HCT116 (cell line): ENCODE data around the gene B3GALT2. TPM values are rescaled to one million over a fixed set of nuclear protein-coding genes. Genes with fewer than 3 reads are reported as not detected.

Experiments
- ATAC-seq: fragments of 200-7000 bp; cut with Tn5 transposase; 2 replicates; pipeline ENCODE4 v1.9.1; 2020; ENCODE audit warnings: mild to moderate bottlenecking, moderate library complexity
- BruUV-seq: library from RNA; stranded (reverse); fragments of 400-500 nt; replicated peaks from 2 replicates; lab custom pipeline; 2021; lab: Mats Ljungman, UMichigan
- CTCF ChIA-PET: fragments of 300-600 bp; sonication (Branson Sonifier 250); formaldehyde crosslinking; loops from one replicate; lab custom pipeline; 2021; ENCODE audit warnings: antibody characterized with exemption; lab: Charles Lee
- POLR2A ChIA-PET: fragments of 300-600, 350-600 bp; sonication (Branson Sonifier 250); formaldehyde crosslinking; loops from one replicate; lab custom pipeline; 2021; ENCODE audit warnings: antibody characterized with exemption; lab: Charles Lee
- RAD21 ChIA-PET, 2 experiments: fragments of 300-600 bp; sonication (Branson Sonifier 250); formaldehyde crosslinking; loops; one replicate each; lab custom pipeline; 2023; ENCODE audit warnings: low total read pairs in 2 of 2; ENCODE audit not compliant: uncharacterized antibody in 2 of 2, unreplicated experiment in 2 of 2, low non-redundant PET in 1 of 2; lab: Charles Lee
- DNase-seq: peaks from one replicate; pipeline ENCODE4 v3.0.0-alpha.2; 2010; ENCODE audit warnings: low read depth, low spot score
- H2AFZ ChIP-seq: fragments of 200-600 bp; shearing (Covaris generic), sonication (generic); 2 replicates; pipeline ENCODE4 v1.6.1; 2017; ENCODE audit warnings: low read depth, mixed run types, mixed read lengths, antibody characterized with exemption, low read length; ENCODE audit not compliant: poor library complexity, severe bottlenecking
- H3K27ac ChIP-seq: 2 replicates; pipeline ENCODE4 v1.5.1; 2012; ENCODE audit warnings: low read depth, low read length
- H3K27me3 ChIP-seq: fragments of 200-600 bp; sonication (generic); 2 replicates; pipeline ENCODE4 v1.6.1; 2016; ENCODE audit warnings: mixed run types, low read length, mixed read lengths; ENCODE audit not compliant: insufficient read depth
- H3K36me3 ChIP-seq, 2 experiments: fragments of 200-500 bp in 1 of 2; fragments of 200-600 bp in 1 of 2; sonication (Bioruptor generic) in 1 of 2; sonication (generic) in 1 of 2; 2 replicates each; pipeline versions ENCODE4 v1.5.1 to v1.6.1; 2014 to 2016; ENCODE audit warnings: low read length in 2 of 2, inconsistent platforms in 1 of 2, mixed read lengths in 1 of 2, mixed run types in 1 of 2; ENCODE audit not compliant: insufficient read depth in 2 of 2, control insufficient read depth in 1 of 2
- H3K4me1 ChIP-seq, 2 experiments: fragments of 200-600 bp in 1 of 2; sonication (generic) in 1 of 2; 2 replicates each; pipeline versions ENCODE4 v1.5.1 to v1.6.1; 2012 to 2017; ENCODE audit warnings: low read length in 2 of 2, inconsistent platforms in 1 of 2, mild to moderate bottlenecking in 1 of 2, mixed read lengths in 1 of 2, mixed run types in 1 of 2, moderate library complexity in 1 of 2; ENCODE audit not compliant: insufficient read depth in 2 of 2, control insufficient read depth in 1 of 2
- H3K4me2 ChIP-seq: fragments of 200-600 bp; sonication (generic); 2 replicates; pipeline ENCODE4 v1.6.1; 2017; ENCODE audit warnings: mixed run types, low read length, mixed read lengths
- H3K4me3 ChIP-seq, 2 experiments: fragments of 200-600 bp in 1 of 2; sonication (generic) in 1 of 2; replicated peaks in 1 of 2; 2 replicates each; pipeline ENCODE4 v1.5.1; 2011 to 2016; ENCODE audit warnings: low read length in 2 of 2, control low read depth in 1 of 2, low read depth in 1 of 2, mild to moderate bottlenecking in 1 of 2, mixed read lengths in 1 of 2, mixed run types in 1 of 2
- H3K79me2 ChIP-seq: fragments of 200-600 bp; sonication (generic); 2 replicates; pipeline ENCODE4 v1.6.1; 2017; ENCODE audit warnings: mild to moderate bottlenecking, mixed run types, low read length, moderate library complexity, mixed read lengths; ENCODE audit not compliant: insufficient read depth
- H3K9ac ChIP-seq: fragments of 200-600 bp; sonication (generic); 2 replicates; pipeline ENCODE4 v1.6.1; 2016; ENCODE audit warnings: low read length, mixed read lengths
- H3K9me2 ChIP-seq: fragments of 200-600 bp; sonication (generic), shearing (Covaris generic); 2 replicates; pipeline ENCODE4 v1.6.1; 2017; ENCODE audit warnings: mixed run types, mild to moderate bottlenecking, moderate library complexity; ENCODE audit not compliant: insufficient read depth
- H3K9me3 ChIP-seq, 2 experiments: fragments of 200-500 bp in 1 of 2; fragments of 200-600 bp in 1 of 2; sonication (Bioruptor generic) in 1 of 2; sonication (generic) in 1 of 2; 2 replicates each; pipeline ENCODE4 v1.6.1; 2014 to 2017; ENCODE audit warnings: low read length in 2 of 2, mixed read lengths in 2 of 2, inconsistent platforms in 1 of 2, low read depth in 1 of 2, mild to moderate bottlenecking in 1 of 2, mixed run types in 1 of 2, moderate library complexity in 1 of 2; ENCODE audit not compliant: control insufficient read depth in 1 of 2, insufficient read depth in 1 of 2
- H4K20me1 ChIP-seq: fragments of 200-600 bp; sonication (generic), shearing (Covaris generic); 2 replicates; pipeline ENCODE4 v1.6.1; 2017; ENCODE audit warnings: mixed run types, mild to moderate bottlenecking, moderate library complexity; ENCODE audit not compliant: insufficient read depth
- CBX3 ChIP-seq: IDR thresholded peaks from 2 replicates; pipeline ENCODE4 v1.6.1; 2012; ENCODE audit warnings: low read depth
- CTCF ChIP-seq, 3 experiments: fragments of 200-600 bp in 1 of 3; sonication (generic) in 1 of 3; IDR thresholded peaks in 2 of 3; conservative IDR thresholded peaks in 1 of 3; 2 replicates each; pipeline ENCODE4 v1.5.1; 2012 to 2017; ENCODE audit warnings: low read depth in 2 of 3, low read length in 2 of 3, antibody characterized with exemption in 1 of 3, borderline replicate concordance in 1 of 3, control low read depth in 1 of 3, mild to moderate bottlenecking in 1 of 3, mixed read lengths in 1 of 3, mixed run types in 1 of 3, moderate library complexity in 1 of 3; ENCODE audit not compliant: insufficient read depth in 1 of 3
- EGR1 ChIP-seq: IDR thresholded peaks from 2 replicates; pipeline ENCODE4 v1.6.1; 2012; ENCODE audit warnings: low read depth
- ELF1 ChIP-seq: IDR thresholded peaks from 2 replicates; pipeline ENCODE4 v1.6.1; 2012; ENCODE audit warnings: low read depth, borderline replicate concordance
- EZH2 ChIP-seq: fragments of 200-600 bp; sonication (generic); IDR thresholded peaks from 2 replicates; pipeline ENCODE4 v1.6.1; 2017; ENCODE audit warnings: antibody characterized with exemption, mixed run types
- EZH2phosphoT487 ChIP-seq: fragments of 200-600 bp; IDR thresholded peaks from 2 replicates; pipeline ENCODE4 v1.6.1; 2018; ENCODE audit warnings: antibody characterized with exemption, borderline replicate concordance
- FOSL1 ChIP-seq: IDR thresholded peaks from 2 replicates; pipeline ENCODE4 v1.6.1; 2012; ENCODE audit warnings: low read depth
- JUND ChIP-seq: IDR thresholded peaks from 2 replicates; pipeline ENCODE4 v1.6.1; 2012
- POLR2A ChIP-seq: IDR thresholded peaks from 2 replicates; pipeline ENCODE4 v1.7.0; 2011; ENCODE audit warnings: borderline replicate concordance; ENCODE audit not compliant: insufficient read depth, insufficient read length; ENCODE audit errors: extremely low read depth
- POLR2AphosphoS5 ChIP-seq: IDR thresholded peaks from 2 replicates; pipeline ENCODE4 v1.6.1; 2011; ENCODE audit warnings: mild to moderate bottlenecking, low read depth, low read length, moderate library complexity
- RAD21 ChIP-seq: IDR thresholded peaks from 2 replicates; pipeline ENCODE4 v1.6.1; 2012; ENCODE audit warnings: low read depth, mild to moderate bottlenecking
- SIN3A ChIP-seq: IDR thresholded peaks from 2 replicates; pipeline ENCODE4 v1.6.1; 2012; ENCODE audit warnings: low read depth
- SP1 ChIP-seq: IDR thresholded peaks from 2 replicates; pipeline ENCODE4 v1.6.1; 2012; ENCODE audit warnings: low read depth
- SRF ChIP-seq: IDR thresholded peaks from 2 replicates; pipeline ENCODE4 v1.6.1; 2012; ENCODE audit warnings: low read depth
- YY1 ChIP-seq: IDR thresholded peaks from 2 replicates; pipeline ENCODE4 v1.6.1; 2011; ENCODE audit warnings: low read length, low read depth, moderate library complexity, mild to moderate bottlenecking; ENCODE audit not compliant: insufficient replicate concordance; ENCODE audit errors: extremely low read depth
- ZNF274 ChIP-seq: fragments of 200-500 bp; sonication (Bioruptor generic); IDR thresholded peaks from 2 replicates; pipeline ENCODE4 v1.6.1; 2014; ENCODE audit warnings: mild to moderate bottlenecking, low read depth, low read length, inconsistent platforms
- intact Hi-C: fragments of 100-400 bp; cut with micrococcal nuclease; formaldehyde crosslinking; loops from 2 replicates; pipeline ENCODE4 v1.10.0; 2022
- total RNA-seq: library from RNA; stranded (reverse); gene quantifications from one replicate; pipeline ENCODE4 v1.2.1, GENCODE V29; 2021; ENCODE audit not compliant: unreplicated experiment
- TF ChIP-seq, protein P1 (sequence below): IDR thresholded peaks from 2 replicates; pipeline ENCODE4 v1.6.1; 2012
- TF ChIP-seq, protein P2 (sequence below): IDR thresholded peaks from 2 replicates; pipeline ENCODE4 v1.6.1; 2011; ENCODE audit warnings: mild to moderate bottlenecking, low read length, moderate library complexity; ENCODE audit not compliant: insufficient replicate concordance; ENCODE audit errors: extremely low read depth
- TF ChIP-seq, protein P3 (sequence below): IDR thresholded peaks from 2 replicates; pipeline ENCODE4 v1.6.1; 2012; ENCODE audit warnings: low read depth

B3GALT2 gene
- total RNA-seq, 1 experiment from 2014 or later = 0.15 TPM

- Histone ChIP-seq H3K4me3 (no peak overlapping the region), H4K20me1 (peaks cover 47% of the 10 kb centered on the region), H3K9ac (no peak overlapping the region), H3K4me1 (no peaks in the 10 kb centered on the region), H2AFZ (no peak overlapping the region), H3K9me3 (no peaks in the 10 kb centered on the region), H3K27me3 (no peaks in the 10 kb centered on the region), H3K9me2 (no peaks in the 10 kb centered on the region), H3K4me2 (no peak overlapping the region), H3K36me3 (no peaks in the 10 kb centered on the region), H3K79me2 (peaks cover 67% of the 10 kb centered on the region), H3K27ac (no peak overlapping the region)
- intact Hi-C loops = loop anchor here (2.0 to 10.0 kb wide), 2 partner anchors 573 to 1113 kb away; no protein-coding TSS in a partner anchor
- TF ChIP-seq ZNF274 = no peak
- TF ChIP-seq EZH2 = no peak
- TF ChIP-seq, protein P1, sequence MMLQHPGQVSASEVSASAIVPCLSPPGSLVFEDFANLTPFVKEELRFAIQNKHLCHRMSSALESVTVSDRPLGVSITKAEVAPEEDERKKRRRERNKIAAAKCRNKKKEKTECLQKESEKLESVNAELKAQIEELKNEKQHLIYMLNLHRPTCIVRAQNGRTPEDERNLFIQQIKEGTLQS = no peak
- no peak for TF ChIP-seq POLR2AphosphoS5
- TF ChIP-seq, protein P2, sequence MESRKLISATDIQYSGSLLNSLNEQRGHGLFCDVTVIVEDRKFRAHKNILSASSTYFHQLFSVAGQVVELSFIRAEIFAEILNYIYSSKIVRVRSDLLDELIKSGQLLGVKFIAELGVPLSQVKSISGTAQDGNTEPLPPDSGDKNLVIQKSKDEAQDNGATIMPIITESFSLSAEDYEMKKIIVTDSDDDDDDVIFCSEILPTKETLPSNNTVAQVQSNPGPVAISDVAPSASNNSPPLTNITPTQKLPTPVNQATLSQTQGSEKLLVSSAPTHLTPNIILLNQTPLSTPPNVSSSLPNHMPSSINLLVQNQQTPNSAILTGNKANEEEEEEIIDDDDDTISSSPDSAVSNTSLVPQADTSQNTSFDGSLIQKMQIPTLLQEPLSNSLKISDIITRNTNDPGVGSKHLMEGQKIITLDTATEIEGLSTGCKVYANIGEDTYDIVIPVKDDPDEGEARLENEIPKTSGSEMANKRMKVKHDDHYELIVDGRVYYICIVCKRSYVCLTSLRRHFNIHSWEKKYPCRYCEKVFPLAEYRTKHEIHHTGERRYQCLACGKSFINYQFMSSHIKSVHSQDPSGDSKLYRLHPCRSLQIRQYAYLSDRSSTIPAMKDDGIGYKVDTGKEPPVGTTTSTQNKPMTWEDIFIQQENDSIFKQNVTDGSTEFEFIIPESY = no peak
- no peak for TF ChIP-seq SRF
- TF ChIP-seq POLR2A = no peak
- TF ChIP-seq, protein P3, sequence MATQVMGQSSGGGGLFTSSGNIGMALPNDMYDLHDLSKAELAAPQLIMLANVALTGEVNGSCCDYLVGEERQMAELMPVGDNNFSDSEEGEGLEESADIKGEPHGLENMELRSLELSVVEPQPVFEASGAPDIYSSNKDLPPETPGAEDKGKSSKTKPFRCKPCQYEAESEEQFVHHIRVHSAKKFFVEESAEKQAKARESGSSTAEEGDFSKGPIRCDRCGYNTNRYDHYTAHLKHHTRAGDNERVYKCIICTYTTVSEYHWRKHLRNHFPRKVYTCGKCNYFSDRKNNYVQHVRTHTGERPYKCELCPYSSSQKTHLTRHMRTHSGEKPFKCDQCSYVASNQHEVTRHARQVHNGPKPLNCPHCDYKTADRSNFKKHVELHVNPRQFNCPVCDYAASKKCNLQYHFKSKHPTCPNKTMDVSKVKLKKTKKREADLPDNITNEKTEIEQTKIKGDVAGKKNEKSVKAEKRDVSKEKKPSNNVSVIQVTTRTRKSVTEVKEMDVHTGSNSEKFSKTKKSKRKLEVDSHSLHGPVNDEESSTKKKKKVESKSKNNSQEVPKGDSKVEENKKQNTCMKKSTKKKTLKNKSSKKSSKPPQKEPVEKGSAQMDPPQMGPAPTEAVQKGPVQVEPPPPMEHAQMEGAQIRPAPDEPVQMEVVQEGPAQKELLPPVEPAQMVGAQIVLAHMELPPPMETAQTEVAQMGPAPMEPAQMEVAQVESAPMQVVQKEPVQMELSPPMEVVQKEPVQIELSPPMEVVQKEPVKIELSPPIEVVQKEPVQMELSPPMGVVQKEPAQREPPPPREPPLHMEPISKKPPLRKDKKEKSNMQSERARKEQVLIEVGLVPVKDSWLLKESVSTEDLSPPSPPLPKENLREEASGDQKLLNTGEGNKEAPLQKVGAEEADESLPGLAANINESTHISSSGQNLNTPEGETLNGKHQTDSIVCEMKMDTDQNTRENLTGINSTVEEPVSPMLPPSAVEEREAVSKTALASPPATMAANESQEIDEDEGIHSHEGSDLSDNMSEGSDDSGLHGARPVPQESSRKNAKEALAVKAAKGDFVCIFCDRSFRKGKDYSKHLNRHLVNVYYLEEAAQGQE = no peak
- TF ChIP-seq JUND = no peak
- no peak for TF ChIP-seq FOSL1
- TF ChIP-seq YY1 = no peak
- TF ChIP-seq SIN3A = no peak
- TF ChIP-seq CBX3 = no peak
- TF ChIP-seq RAD21 = no peak
- TF ChIP-seq SP1 = no peak
- TF ChIP-seq EZH2phosphoT487 = no peak
- no peak for TF ChIP-seq CTCF (IDR thresholded peaks at IDR 0.05 in 2 of 3, conservative IDR thresholded peaks at IDR 0.05 in 1 of 3; ENCODE audit: borderline replicate concordance in 1 of 3, insufficient read depth in 1 of 3, low read depth in 2 of 3, low read length in 2 of 3)
- no peak for TF ChIP-seq ELF1
- TF ChIP-seq EGR1 = no peak
- CTCF ChIA-PET = no interaction called here
- ATAC-seq = no peak
- POLR2A ChIA-PET = no interaction called here
- no TSS peak for BruUV-seq
- RAD21 ChIA-PET = no interaction called here
- no peak for DNase-seq
Measured at GRCh38 chr1:193181985-193182384, 4.4 kb downstream of the B3GALT2 start.
